ENCODE measurements around the gene SLC41A2. TPM values are rescaled to one million over a fixed set of nuclear protein-coding genes. Genes with fewer than 3 reads are reported as not detected.
A peak's percentile ranks its signal among the peaks of the same experiment; 100 is the strongest.

The SLC41A2 gene
- total and polyA plus RNA-seq, 2 donors (not counting 1 experiment from before 2014, with no cell fraction given), result 0.51 to 13.0 TPM

DNA sequence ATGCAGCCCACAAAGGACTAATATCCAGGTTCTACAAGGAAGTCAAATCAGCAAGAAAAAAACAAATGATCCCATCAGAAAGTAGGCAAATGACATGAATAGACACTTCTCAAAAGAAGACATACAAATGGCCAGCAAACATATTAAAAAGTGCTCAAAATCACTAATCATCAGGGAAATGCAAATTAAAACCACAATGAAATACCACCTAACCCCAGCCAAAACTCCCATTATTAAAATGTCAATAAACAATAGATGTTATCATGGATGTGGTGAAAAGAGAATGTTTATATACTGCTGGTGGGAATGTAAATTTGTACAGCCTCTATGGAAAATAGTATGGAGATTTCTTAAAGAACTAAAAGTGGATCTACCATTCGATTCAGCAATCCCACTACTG, 25.0 kb downstream of the SLC41A2 start:
- TF ChIP-seq, protein P1, sequence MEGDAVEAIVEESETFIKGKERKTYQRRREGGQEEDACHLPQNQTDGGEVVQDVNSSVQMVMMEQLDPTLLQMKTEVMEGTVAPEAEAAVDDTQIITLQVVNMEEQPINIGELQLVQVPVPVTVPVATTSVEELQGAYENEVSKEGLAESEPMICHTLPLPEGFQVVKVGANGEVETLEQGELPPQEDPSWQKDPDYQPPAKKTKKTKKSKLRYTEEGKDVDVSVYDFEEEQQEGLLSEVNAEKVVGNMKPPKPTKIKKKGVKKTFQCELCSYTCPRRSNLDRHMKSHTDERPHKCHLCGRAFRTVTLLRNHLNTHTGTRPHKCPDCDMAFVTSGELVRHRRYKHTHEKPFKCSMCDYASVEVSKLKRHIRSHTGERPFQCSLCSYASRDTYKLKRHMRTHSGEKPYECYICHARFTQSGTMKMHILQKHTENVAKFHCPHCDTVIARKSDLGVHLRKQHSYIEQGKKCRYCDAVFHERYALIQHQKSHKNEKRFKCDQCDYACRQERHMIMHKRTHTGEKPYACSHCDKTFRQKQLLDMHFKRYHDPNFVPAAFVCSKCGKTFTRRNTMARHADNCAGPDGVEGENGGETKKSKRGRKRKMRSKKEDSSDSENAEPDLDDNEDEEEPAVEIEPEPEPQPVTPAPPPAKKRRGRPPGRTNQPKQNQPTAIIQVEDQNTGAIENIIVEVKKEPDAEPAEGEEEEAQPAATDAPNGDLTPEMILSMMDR (IDR thresholded peaks at IDR 0.05), result no peak
- no peak for TF ChIP-seq EZH2 (IDR thresholded peaks at IDR 0.05; ENCODE audit: borderline replicate concordance, insufficient read depth, low read depth, low read length, poor library complexity, severe bottlenecking)
- ATAC-seq (ENCODE audit: low read depth) (no peak), DNase-seq (no peak)
- peaks cover 18% of the 10 kb centered on the region for H3K4me1 Mint-ChIP-seq
- no peak overlapping the region for H3K4me2 ChIP-seq (replicated peaks; ENCODE audit: low read depth, low read length, poor library complexity, severe bottlenecking)
- no peaks in the 10 kb centered on the region for H3K9me3 Mint-ChIP-seq (ENCODE audit: insufficient read depth)
- no peaks in the 10 kb centered on the region for H4K20me1 ChIP-seq (ENCODE audit: control insufficient read depth, insufficient read depth, low read length, poor library complexity, severe bottlenecking)
- no peaks in the 10 kb centered on the region for H3K27me3 ChIP-seq (replicated peaks in 1 of 4; ENCODE audit: control extremely low read depth in 1 of 4, control insufficient read depth in 3 of 4, insufficient read depth in 4 of 4, low read length in 3 of 4)
- ChIA-PET POLR2A (interaction anchor here (0.7 kb wide), 1 partner anchor 61 kb away, joined by 6 read pairs; no protein-coding TSS in a partner anchor), CTCF (no interaction called here)
- H3K79me2 ChIP-seq (ENCODE audit: control insufficient read depth, insufficient read depth, low read length), result no peaks in the 10 kb centered on the region
- H2AFZ ChIP-seq (ENCODE audit: insufficient read depth, low read depth, low read length, poor library complexity, severe bottlenecking), result no peak overlapping the region
- H3K27ac ChIP-seq (ENCODE audit: low read length in 2 of 2), result no peak overlapping the region
- no CpG with 5 or more reads among the region's 1 CpG for WGBS (ENCODE audit: insufficient coverage)
- no peaks in the 10 kb centered on the region for H3K9me3 ChIP-seq (ENCODE audit: control extremely low read depth in 1 of 3, control insufficient read depth in 2 of 3, insufficient read depth in 1 of 3, low read length in 2 of 3)
- intact Hi-C loops (cut with micrococcal nuclease), result no loop called here
- no peaks in the 10 kb centered on the region for H3K36me3 ChIP-seq (replicated peaks in 1 of 2; ENCODE audit: control extremely low read depth in 1 of 2, control insufficient read depth in 1 of 2, extremely low read depth in 1 of 2, insufficient read depth in 2 of 2, low read length in 1 of 2)
- no peak overlapping the region for H3K4me3 ChIP-seq (ENCODE audit: control extremely low read depth in 1 of 5, extremely low read depth in 1 of 5, insufficient read depth in 1 of 5, low read depth in 2 of 5, low read length in 4 of 5)
- H3K9ac ChIP-seq (ENCODE audit: low read length), result no peak overlapping the region
- H3K27ac Mint-ChIP-seq, result no peak overlapping the region
- no peak overlapping the region for H3K4me3 Mint-ChIP-seq
- no peaks in the 10 kb centered on the region for H3K4me1 ChIP-seq (ENCODE audit: control insufficient read depth in 2 of 2, insufficient read depth in 2 of 2, low read length in 2 of 2)
- H3K27me3 Mint-ChIP-seq, result no peaks in the 10 kb centered on the region

DNA sequence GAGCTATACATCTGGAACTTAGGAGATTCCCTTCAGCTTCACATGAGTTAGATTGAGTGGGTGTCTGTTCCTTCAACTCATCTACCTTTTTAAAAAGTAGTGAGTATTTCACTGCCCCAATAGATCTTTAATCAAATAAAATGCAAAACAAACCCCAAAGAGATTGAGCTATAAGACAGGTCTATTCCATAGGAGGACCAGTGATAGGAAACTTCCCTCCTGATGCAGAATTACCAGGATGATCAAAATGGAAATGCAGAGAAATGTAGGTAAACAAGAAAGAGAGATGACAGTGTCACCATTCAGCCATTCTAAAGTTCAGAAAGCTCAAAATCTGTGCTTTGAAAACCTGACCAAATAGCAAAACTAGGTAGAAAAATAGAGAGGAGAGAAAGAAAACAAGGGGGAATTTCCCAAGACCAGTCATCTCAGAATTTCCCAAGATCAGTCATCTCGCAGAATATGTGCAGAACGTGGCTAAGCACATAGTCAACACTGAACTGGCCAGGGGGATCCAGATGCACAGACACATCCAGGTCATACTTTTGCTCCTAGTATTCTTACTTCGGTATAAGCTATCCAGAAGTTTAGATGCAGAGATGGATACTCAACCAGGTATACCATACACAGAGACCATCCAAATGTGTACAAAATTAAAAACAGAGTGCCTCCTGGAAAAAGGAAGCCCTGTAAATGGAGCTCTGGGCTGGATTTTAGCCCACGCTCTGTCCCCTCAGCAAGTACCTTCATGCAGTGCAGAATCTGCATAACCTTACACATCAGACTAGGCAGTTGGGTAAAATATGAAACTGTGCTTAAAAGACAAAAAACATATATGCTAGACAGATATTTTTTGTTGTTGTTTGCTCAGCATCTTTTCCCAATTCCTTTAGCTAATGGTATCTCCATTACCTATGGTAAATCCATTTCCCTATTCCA, 27.4 kb downstream of the SLC41A2 start:
- ATAC-seq (ENCODE audit: low read depth), result no peak
- intact Hi-C loops (cut with micrococcal nuclease), result no loop called here

More for the DNA sequence above, 27.4 kb downstream of the SLC41A2 start:
- 67% methylated on average over 2 of the region's 4 CpGs for WGBS (ENCODE audit: insufficient coverage)
- peak overlapping the region; percentile 20 for H3K4me3 Mint-ChIP-seq
- Histone ChIP-seq H3K4me2 (replicated peaks; ENCODE audit: low read depth, low read length, poor library complexity, severe bottlenecking) (no peak overlapping the region), H3K4me1 (ENCODE audit: control insufficient read depth in 2 of 2, insufficient read depth in 2 of 2, low read length in 2 of 2) (no peaks in the 10 kb centered on the region), H3K9me3 (ENCODE audit: control extremely low read depth in 1 of 3, control insufficient read depth in 2 of 3, insufficient read depth in 1 of 3, low read length in 2 of 3) (no peaks in the 10 kb centered on the region), H2AFZ (ENCODE audit: insufficient read depth, low read depth, low read length, poor library complexity, severe bottlenecking) (no peak overlapping the region), H3K79me2 (ENCODE audit: control insufficient read depth, insufficient read depth, low read length) (no peaks in the 10 kb centered on the region), H3K4me3 (ENCODE audit: control extremely low read depth in 1 of 5, extremely low read depth in 1 of 5, insufficient read depth in 1 of 5, low read depth in 2 of 5, low read length in 4 of 5) (no peak overlapping the region), H3K27ac (ENCODE audit: low read length in 2 of 2) (no peak overlapping the region), H3K36me3 (replicated peaks in 1 of 2; ENCODE audit: control extremely low read depth in 1 of 2, control insufficient read depth in 1 of 2, extremely low read depth in 1 of 2, insufficient read depth in 2 of 2, low read length in 1 of 2) (no peaks in the 10 kb centered on the region), H4K20me1 (ENCODE audit: control insufficient read depth, insufficient read depth, low read length, poor library complexity, severe bottlenecking) (no peaks in the 10 kb centered on the region), H3K27me3 (replicated peaks in 1 of 4; ENCODE audit: control extremely low read depth in 1 of 4, control insufficient read depth in 3 of 4, insufficient read depth in 4 of 4, low read length in 3 of 4) (no peaks in the 10 kb centered on the region), H3K9ac (ENCODE audit: low read length) (no peak overlapping the region)
- TF ChIP-seq, protein P1 (IDR thresholded peaks at IDR 0.05), result no peak
- TF ChIP-seq EZH2 (IDR thresholded peaks at IDR 0.05; ENCODE audit: borderline replicate concordance, insufficient read depth, low read depth, low read length, poor library complexity, severe bottlenecking), result no peak
- peaks cover 18% of the 10 kb centered on the region for H3K4me1 Mint-ChIP-seq
- H3K27ac Mint-ChIP-seq, result peak overlapping the region; percentile 38
- H3K27me3 Mint-ChIP-seq, result no peaks in the 10 kb centered on the region
- POLR2A ChIA-PET, result no interaction called here
- no peak for DNase-seq
- H3K9me3 Mint-ChIP-seq (ENCODE audit: insufficient read depth), result no peaks in the 10 kb centered on the region
- CTCF ChIA-PET, result interaction anchor here (1.1 kb wide), 1 partner anchor 10 kb away, joined by 3 read pairs; no protein-coding TSS in a partner anchor
